K562 (cell line): Measurements from ENCODE around the gene MPND. TPM values are rescaled to one million over a fixed set of nuclear protein-coding genes. Genes with fewer than 3 reads are reported as not detected.

ENCODE experiments used
- ADNP ChIP-seq: fragments of 200-800 bp; sonication (Bioruptor generic); IDR thresholded peaks from 2 replicates; pipeline ENCODE4 v1.6.1; 2016; ENCODE audit warnings: missing genetic modification characterization, missing compliant biosample characterization
- BRCA1 ChIP-seq, 2 experiments: fragments of 450-650 bp in 1 of 2; sonication (generic) in 1 of 2; formaldehyde crosslinking in 1 of 2; IDR thresholded peaks; 2 replicates each; pipeline versions ENCODE4 v1.5.0 to v1.6.1; 2017 to 2020; ENCODE audit warnings: mild to moderate bottlenecking in 1 of 2, missing genetic modification reagents in 1 of 2
- CHD2 ChIP-seq: IDR thresholded peaks from 2 replicates; pipeline ENCODE4 v1.6.1; 2011; ENCODE audit warnings: low read depth, low read length
- NFE2 ChIP-seq: IDR thresholded peaks from 2 replicates; pipeline ENCODE4 v1.6.1; 2014; ENCODE audit warnings: antibody characterized with exemption, low read depth
- NONO ChIP-seq, 2 experiments: fragments of 200-400 bp in 1 of 2; fragments of 450-650 bp in 1 of 2; formaldehyde crosslinking in 1 of 2; IDR thresholded peaks; 2 replicates each; pipeline ENCODE4 v1.6.1; 2017; ENCODE audit warnings: low read depth in 2 of 2, mild to moderate bottlenecking in 2 of 2, moderate library complexity in 2 of 2, low read length in 1 of 2
- NR2F6 ChIP-seq: fragments of 450-650 bp; formaldehyde crosslinking; IDR thresholded peaks from 2 replicates; pipeline ENCODE4 v1.4.0; 2020; ENCODE audit warnings: mild to moderate bottlenecking
- NR4A1 ChIP-seq, 2 experiments: fragments of 250-450 bp in 1 of 2; fragments of 450-650 bp in 1 of 2; sonication (Bioruptor Pico) in 1 of 2; IDR thresholded peaks; 2 replicates each; pipeline versions ENCODE4 v1.4.0 to v1.6.1; 2016 to 2020; ENCODE audit warnings: mild to moderate bottlenecking in 2 of 2, missing compliant biosample characterization in 1 of 2, missing genetic modification characterization in 1 of 2, moderate library complexity in 1 of 2
- NUFIP1 ChIP-seq: fragments of 450-650 bp; IDR thresholded peaks from 2 replicates; pipeline ENCODE4 v1.6.1; 2018; ENCODE audit not compliant: partially characterized antibody
- PHB2 ChIP-seq: fragments of 450-650 bp; IDR thresholded peaks from 2 replicates; pipeline ENCODE4 v1.6.1; 2017; ENCODE audit warnings: low read depth
- RAD21 ChIP-seq, 2 experiments: fragments of 250-450 bp in 1 of 2; fragments of 450-650 bp in 1 of 2; sonication (Bioruptor Pico) in 1 of 2; formaldehyde crosslinking in 1 of 2; IDR thresholded peaks in 1 of 2; conservative IDR thresholded peaks in 1 of 2; 2 replicates each; pipeline versions ENCODE4 v1.4.0 to v1.8.0; 2020 to 2022; ENCODE audit warnings: mild to moderate bottlenecking in 2 of 2, moderate library complexity in 1 of 2
- TAL1 ChIP-seq: fragments of 450-650 bp; IDR thresholded peaks from 2 replicates; pipeline ENCODE4 v1.6.1; 2016; ENCODE audit warnings: mild to moderate bottlenecking
- ZNF175 ChIP-seq: fragments of 200-800 bp; sonication (Bioruptor generic); IDR thresholded peaks from 2 replicates; pipeline ENCODE4 v1.6.1; 2016; ENCODE audit warnings: low read depth, mild to moderate bottlenecking, missing genetic modification characterization, missing compliant biosample characterization
- polyA plus RNA-seq, 8 experiments: library from polyadenylated mRNA; depleted of rRNA in 4 of 8; stranded (reverse) in 5 of 8; unstranded in 3 of 8; fragments of >200 nt; fragmentation: Nextera tagmentation in 2 of 8; fragmentation: Illumina TruSeq in 1 of 8; extraction: Ambion mirVana in 2 of 8; extraction: Trizol in 1 of 8; gene quantifications; 2 replicates each; pipeline versions ENCODE4 v1.2.1 to v1.2.3, GENCODE V29; 2011 to 2014; ENCODE audit warnings: inconsistent platforms in 1 of 8, missing spikeins in 1 of 8
- total RNA-seq, 7 experiments: library from RNA; depleted of rRNA in 6 of 7; stranded (reverse); fragments of >200 nt in 6 of 7; fragmentation: Illumina TruSeq in 2 of 7; extraction: Trizol in 2 of 7; gene quantifications; 2 replicates each; pipeline versions ENCODE4 v1.2.1 to v1.2.3, GENCODE V29; 2011 to 2021; ENCODE audit warnings: low replicate concordance in 1 of 7
- TF ChIP-seq, protein P1 (sequence below): IDR thresholded peaks from 2 replicates; pipeline ENCODE4 v1.6.1; 2014; ENCODE audit warnings: antibody characterized with exemption
- TF ChIP-seq, protein P2 (sequence below), 2 experiments: fragments of 450-650 bp in 1 of 2; IDR thresholded peaks; 2 replicates each; pipeline ENCODE4 v1.6.1; 2011 to 2017; ENCODE audit warnings: low read depth in 2 of 2, antibody characterized with exemption in 1 of 2, borderline replicate concordance in 1 of 2, low read length in 1 of 2, mild to moderate bottlenecking in 1 of 2, mixed read lengths in 1 of 2; ENCODE audit not compliant: control insufficient read depth in 1 of 2
- TF ChIP-seq, protein P3 (sequence below): fragments of 450-650 bp; IDR thresholded peaks from 2 replicates; pipeline ENCODE4 v1.6.1; 2016
- TF ChIP-seq, protein P4 (sequence below): sonication (generic); formaldehyde crosslinking; IDR thresholded peaks from 2 replicates; pipeline ENCODE4 v1.8.0; 2023; ENCODE audit warnings: mild to moderate bottlenecking, missing genetic modification reagents

MPND gene
- total and polyA plus RNA-seq, 9 of the 15 experiments (the other 6 are each of a cell fraction or from before 2014, with no cell fraction given), result 0.25 to 14.0 (median 3.9) TPM

DNA sequence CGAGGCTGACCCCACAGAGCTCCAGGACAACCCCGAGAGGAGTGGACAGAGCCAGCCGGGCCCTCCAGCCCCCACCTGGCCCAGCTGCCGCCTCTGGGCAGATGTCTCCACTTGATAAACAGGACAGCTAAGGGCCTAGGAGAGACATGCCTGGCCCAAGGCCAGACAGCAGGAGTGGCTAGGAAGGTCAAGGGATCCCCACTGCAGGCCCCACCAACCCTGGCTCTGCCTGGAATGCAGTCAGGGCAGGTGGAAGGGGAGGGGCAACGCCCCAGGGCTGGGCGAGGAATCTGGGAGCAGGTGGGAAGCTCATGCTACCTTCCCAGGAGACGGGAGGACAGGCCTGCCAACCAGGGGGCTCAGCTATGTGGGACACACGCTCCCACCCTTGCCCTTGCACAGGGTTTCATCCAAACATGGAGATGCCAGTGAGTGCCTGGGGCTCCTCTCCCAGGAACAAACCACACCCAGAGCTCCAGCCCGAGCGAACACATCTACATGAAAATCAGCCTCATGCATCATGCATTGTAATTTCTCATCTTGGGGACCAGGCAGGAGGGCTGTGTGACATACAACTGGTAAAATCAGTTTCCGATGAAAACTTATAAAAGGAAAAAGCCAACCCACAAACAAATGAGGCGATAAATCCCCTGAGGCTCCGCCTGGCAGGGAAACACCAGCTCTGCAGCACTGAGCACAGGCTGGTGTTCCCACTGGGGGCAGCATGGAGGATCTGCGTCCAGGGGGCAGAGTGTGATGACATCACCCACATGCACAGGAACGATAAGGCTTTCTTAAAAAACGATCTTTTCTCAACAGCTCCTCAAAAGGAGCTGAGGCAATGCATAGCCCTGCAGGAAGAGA lies 32.0 kb downstream of the MPND start (continued):
- TF ChIP-seq, protein P1, sequence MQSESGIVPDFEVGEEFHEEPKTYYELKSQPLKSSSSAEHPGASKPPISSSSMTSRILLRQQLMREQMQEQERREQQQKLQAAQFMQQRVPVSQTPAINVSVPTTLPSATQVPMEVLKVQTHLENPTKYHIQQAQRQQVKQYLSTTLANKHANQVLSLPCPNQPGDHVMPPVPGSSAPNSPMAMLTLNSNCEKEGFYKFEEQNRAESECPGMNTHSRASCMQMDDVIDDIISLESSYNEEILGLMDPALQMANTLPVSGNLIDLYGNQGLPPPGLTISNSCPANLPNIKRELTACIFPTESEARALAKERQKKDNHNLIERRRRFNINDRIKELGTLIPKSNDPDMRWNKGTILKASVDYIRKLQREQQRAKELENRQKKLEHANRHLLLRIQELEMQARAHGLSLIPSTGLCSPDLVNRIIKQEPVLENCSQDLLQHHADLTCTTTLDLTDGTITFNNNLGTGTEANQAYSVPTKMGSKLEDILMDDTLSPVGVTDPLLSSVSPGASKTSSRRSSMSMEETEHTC, result no peak
- TF ChIP-seq NONO (IDR thresholded peaks at IDR 0.05; ENCODE audit: low read depth in 2 of 2, low read length in 1 of 2), result peak in 1 of 2 experiments; percentile 58; a peak in 1 of 4 replicates
- TF ChIP-seq NR2F6 (CRISPR knock-in tag), result 0 out of 2 replicates have a peak, but pooled peaks have one; percentile 35
- TF ChIP-seq NFE2, result peak; percentile 35; the same call in 1 of the 2 replicates
- TF ChIP-seq, protein P2, sequence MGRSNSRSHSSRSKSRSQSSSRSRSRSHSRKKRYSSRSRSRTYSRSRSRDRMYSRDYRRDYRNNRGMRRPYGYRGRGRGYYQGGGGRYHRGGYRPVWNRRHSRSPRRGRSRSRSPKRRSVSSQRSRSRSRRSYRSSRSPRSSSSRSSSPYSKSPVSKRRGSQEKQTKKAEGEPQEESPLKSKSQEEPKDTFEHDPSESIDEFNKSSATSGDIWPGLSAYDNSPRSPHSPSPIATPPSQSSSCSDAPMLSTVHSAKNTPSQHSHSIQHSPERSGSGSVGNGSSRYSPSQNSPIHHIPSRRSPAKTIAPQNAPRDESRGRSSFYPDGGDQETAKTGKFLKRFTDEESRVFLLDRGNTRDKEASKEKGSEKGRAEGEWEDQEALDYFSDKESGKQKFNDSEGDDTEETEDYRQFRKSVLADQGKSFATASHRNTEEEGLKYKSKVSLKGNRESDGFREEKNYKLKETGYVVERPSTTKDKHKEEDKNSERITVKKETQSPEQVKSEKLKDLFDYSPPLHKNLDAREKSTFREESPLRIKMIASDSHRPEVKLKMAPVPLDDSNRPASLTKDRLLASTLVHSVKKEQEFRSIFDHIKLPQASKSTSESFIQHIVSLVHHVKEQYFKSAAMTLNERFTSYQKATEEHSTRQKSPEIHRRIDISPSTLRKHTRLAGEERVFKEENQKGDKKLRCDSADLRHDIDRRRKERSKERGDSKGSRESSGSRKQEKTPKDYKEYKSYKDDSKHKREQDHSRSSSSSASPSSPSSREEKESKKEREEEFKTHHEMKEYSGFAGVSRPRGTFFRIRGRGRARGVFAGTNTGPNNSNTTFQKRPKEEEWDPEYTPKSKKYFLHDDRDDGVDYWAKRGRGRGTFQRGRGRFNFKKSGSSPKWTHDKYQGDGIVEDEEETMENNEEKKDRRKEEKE (IDR thresholded peaks at IDR 0.05; ENCODE audit: borderline replicate concordance in 1 of 2, control insufficient read depth in 1 of 2, low read depth in 2 of 2, low read length in 1 of 2), result peak in 1 of 2 experiments; percentile 80; a peak in 1 of 4 replicates
- no peak; the same call in 1 of the 2 replicates for TF ChIP-seq NR4A1 (CRISPR knock-in tag; IDR thresholded peaks at IDR 0.05)
- TF ChIP-seq NR4A1 (tag; IDR thresholded peaks at IDR 0.05), result no peak
- TF ChIP-seq RAD21 (CRISPR knock-in tag; conservative IDR thresholded peaks at IDR 0.05 in 1 of 2, IDR thresholded peaks at IDR 0.05 in 1 of 2), result peak; percentile 21 to 53
- TF ChIP-seq, protein P3, sequence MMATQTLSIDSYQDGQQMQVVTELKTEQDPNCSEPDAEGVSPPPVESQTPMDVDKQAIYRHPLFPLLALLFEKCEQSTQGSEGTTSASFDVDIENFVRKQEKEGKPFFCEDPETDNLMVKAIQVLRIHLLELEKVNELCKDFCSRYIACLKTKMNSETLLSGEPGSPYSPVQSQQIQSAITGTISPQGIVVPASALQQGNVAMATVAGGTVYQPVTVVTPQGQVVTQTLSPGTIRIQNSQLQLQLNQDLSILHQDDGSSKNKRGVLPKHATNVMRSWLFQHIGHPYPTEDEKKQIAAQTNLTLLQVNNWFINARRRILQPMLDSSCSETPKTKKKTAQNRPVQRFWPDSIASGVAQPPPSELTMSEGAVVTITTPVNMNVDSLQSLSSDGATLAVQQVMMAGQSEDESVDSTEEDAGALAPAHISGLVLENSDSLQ, result peak; percentile 47
- TF ChIP-seq NUFIP1, result no peak
- peak; percentile 58; the same call in 1 of the 2 replicates for TF ChIP-seq PHB2
- TF ChIP-seq, protein P4, sequence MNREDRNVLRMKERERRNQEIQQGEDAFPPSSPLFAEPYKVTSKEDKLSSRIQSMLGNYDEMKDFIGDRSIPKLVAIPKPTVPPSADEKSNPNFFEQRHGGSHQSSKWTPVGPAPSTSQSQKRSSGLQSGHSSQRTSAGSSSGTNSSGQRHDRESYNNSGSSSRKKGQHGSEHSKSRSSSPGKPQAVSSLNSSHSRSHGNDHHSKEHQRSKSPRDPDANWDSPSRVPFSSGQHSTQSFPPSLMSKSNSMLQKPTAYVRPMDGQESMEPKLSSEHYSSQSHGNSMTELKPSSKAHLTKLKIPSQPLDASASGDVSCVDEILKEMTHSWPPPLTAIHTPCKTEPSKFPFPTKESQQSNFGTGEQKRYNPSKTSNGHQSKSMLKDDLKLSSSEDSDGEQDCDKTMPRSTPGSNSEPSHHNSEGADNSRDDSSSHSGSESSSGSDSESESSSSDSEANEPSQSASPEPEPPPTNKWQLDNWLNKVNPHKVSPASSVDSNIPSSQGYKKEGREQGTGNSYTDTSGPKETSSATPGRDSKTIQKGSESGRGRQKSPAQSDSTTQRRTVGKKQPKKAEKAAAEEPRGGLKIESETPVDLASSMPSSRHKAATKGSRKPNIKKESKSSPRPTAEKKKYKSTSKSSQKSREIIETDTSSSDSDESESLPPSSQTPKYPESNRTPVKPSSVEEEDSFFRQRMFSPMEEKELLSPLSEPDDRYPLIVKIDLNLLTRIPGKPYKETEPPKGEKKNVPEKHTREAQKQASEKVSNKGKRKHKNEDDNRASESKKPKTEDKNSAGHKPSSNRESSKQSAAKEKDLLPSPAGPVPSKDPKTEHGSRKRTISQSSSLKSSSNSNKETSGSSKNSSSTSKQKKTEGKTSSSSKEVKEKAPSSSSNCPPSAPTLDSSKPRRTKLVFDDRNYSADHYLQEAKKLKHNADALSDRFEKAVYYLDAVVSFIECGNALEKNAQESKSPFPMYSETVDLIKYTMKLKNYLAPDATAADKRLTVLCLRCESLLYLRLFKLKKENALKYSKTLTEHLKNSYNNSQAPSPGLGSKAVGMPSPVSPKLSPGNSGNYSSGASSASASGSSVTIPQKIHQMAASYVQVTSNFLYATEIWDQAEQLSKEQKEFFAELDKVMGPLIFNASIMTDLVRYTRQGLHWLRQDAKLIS (CRISPR knock-in tag), result peak; percentile 21; the same call in 1 of the 2 replicates
- no peak for TF ChIP-seq CHD2
- peak; percentile 30; the same call in 1 of the 2 replicates for TF ChIP-seq ZNF175 (CRISPR knock-in tag)
- peak; percentile 89 for TF ChIP-seq TAL1
- no peak for TF ChIP-seq BRCA1 (IDR thresholded peaks at IDR 0.05)
- no peak for TF ChIP-seq BRCA1 (CRISPR knock-in tag; IDR thresholded peaks at IDR 0.05)
- peak; percentile 3; the same call in 1 of the 2 replicates for TF ChIP-seq ADNP
